Calu3 (cell line): ENCODE data around the gene EEF1AKMT3. TPM values are rescaled to one million over a fixed set of nuclear protein-coding genes. Genes with fewer than 3 reads are reported as not detected.

Experiments used
- BruUV-seq: library from RNA; stranded (reverse); fragments of 400-500 nt; replicated peaks from 2 replicates; lab custom pipeline; 2021; lab: Mats Ljungman, UMichigan
- CTCF ChIA-PET: fragments of 300-600 bp; sonication (Branson Sonifier 250); formaldehyde crosslinking; loops from one replicate; lab custom pipeline; 2022; ENCODE audit warnings: antibody characterized with exemption; lab: Charles Lee
- DNase-seq: peaks from one replicate; pipeline ENCODE4 v3.0.0; 2022
- H3K27ac Mint-ChIP-seq: one replicate; pipeline ENCODE4 v1.8.0; 2022; ENCODE audit warnings: mixed read lengths; ENCODE audit not compliant: unreplicated experiment
- H3K27me3 Mint-ChIP-seq: one replicate; pipeline ENCODE4 v1.8.0; 2022; ENCODE audit warnings: mixed read lengths; ENCODE audit not compliant: unreplicated experiment
- H3K36me3 Mint-ChIP-seq: one replicate; pipeline ENCODE4 v1.8.0; 2022; ENCODE audit warnings: mild to moderate bottlenecking, moderate library complexity, mixed read lengths; ENCODE audit not compliant: insufficient read depth, unreplicated experiment
- H3K4me1 Mint-ChIP-seq: one replicate; pipeline ENCODE4 v1.8.0; 2022; ENCODE audit warnings: mild to moderate bottlenecking, low read depth, mixed read lengths; ENCODE audit not compliant: unreplicated experiment
- H3K4me3 Mint-ChIP-seq: one replicate; pipeline ENCODE4 v1.8.0; 2022; ENCODE audit warnings: mild to moderate bottlenecking, low read depth, moderate library complexity, mixed read lengths; ENCODE audit not compliant: unreplicated experiment
- H3K9me3 Mint-ChIP-seq: one replicate; pipeline ENCODE4 v1.8.0; 2022; ENCODE audit warnings: low read depth, mixed read lengths; ENCODE audit not compliant: unreplicated experiment
- intact Hi-C: fragments of 100-400 bp; cut with micrococcal nuclease; formaldehyde crosslinking; loops from one replicate; pipeline ENCODE4 v1.10.0; 2022; ENCODE audit not compliant: unreplicated experiment
- total RNA-seq: library from RNA; stranded (reverse); gene quantifications from 2 replicates; pipeline ENCODE4 v1.2.3, GENCODE V29; 2022
- TF ChIP-seq, protein P1 (sequence below): fragments of 200-600 bp; IDR thresholded peaks from one replicate; pipeline ENCODE4 v1.8.0; 2022; ENCODE audit warnings: antibody characterized with exemption; ENCODE audit not compliant: unreplicated experiment

EEF1AKMT3 gene
- total RNA-seq, 1 experiment from 2014 or later: 8.4 TPM

DNA sequence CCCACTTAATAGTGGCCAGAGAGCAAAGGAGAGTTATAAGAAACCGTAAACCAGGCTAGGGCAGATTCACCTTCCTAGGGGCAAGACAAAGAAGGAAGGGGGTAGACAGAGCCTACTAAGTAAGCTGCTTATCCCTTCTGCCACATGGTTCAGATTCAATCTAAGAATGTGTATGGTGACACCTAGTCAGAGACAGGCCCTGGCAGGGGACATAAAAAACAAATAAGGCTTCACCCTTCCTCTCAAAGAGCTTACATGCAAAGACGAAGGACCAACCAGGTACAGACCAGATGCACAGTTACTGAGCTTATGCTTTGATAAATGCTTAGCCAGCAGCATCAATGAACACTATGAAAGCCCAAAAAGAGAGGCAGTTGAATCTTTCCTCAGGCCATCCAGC, 10.0 kb upstream of the EEF1AKMT3 start:
- Mint-ChIP-seq H3K27ac (no peak overlapping the region), H3K4me3 (no peak overlapping the region), H3K9me3 (no peaks in the 10 kb centered on the region), H3K4me1 (peaks cover 22% of the 10 kb centered on the region), H3K27me3 (peaks cover 45% of the 10 kb centered on the region), H3K36me3 (peaks cover 51% of the 10 kb centered on the region)
- BruUV-seq: no TSS peak
- DNase-seq: no peak
- TF ChIP-seq, protein P1, sequence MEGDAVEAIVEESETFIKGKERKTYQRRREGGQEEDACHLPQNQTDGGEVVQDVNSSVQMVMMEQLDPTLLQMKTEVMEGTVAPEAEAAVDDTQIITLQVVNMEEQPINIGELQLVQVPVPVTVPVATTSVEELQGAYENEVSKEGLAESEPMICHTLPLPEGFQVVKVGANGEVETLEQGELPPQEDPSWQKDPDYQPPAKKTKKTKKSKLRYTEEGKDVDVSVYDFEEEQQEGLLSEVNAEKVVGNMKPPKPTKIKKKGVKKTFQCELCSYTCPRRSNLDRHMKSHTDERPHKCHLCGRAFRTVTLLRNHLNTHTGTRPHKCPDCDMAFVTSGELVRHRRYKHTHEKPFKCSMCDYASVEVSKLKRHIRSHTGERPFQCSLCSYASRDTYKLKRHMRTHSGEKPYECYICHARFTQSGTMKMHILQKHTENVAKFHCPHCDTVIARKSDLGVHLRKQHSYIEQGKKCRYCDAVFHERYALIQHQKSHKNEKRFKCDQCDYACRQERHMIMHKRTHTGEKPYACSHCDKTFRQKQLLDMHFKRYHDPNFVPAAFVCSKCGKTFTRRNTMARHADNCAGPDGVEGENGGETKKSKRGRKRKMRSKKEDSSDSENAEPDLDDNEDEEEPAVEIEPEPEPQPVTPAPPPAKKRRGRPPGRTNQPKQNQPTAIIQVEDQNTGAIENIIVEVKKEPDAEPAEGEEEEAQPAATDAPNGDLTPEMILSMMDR: no peak
- intact Hi-C loops: no loop called here
- CTCF ChIA-PET: no interaction called here

DNA sequence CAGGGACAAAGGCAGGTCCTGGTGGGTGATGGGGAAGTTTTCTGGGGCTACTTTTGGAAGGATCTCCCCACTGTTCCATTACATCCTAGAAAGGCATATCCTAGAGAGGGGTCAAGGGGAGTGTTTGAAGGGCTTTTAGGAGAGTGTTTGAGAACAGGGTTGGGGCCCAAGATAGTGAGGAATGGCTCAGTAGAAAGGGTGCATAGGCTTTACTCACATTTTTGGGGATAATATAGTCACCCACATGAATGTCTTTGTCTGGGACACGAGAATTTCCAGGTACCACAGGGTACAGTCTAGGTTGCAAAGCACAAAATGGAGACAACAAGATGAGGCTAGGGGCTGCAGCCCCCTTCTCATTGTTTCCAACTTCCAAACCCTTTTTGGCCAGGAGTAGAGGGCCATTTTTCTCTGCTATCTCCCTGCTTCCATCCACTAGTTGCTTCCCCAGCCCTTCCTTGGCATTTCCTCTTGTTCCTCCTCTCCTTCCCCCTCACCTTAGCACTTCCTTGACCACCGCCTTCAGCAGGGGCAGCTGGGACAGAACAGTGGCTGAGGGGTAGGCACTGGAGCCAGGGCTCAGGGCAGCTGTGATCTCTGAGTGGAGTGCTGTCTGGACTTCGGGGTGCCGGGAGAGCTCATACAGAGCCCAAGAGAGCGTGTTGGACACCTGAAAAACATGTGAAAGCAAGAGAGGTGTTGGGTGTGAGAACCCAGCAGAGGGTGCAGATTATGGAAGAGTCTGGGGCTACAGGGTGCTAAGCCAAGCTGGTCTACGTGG, 8.3 kb upstream of the EEF1AKMT3 start:
- peaks cover 22% of the 10 kb centered on the region for H3K4me1 Mint-ChIP-seq
- intact Hi-C loops: no loop called here
- H3K36me3 Mint-ChIP-seq: peaks cover 48% of the 10 kb centered on the region
- no TSS peak for BruUV-seq
- no peaks in the 10 kb centered on the region for H3K9me3 Mint-ChIP-seq
- H3K27ac Mint-ChIP-seq: no peak overlapping the region
- DNase-seq: no peak
- TF ChIP-seq, protein P1: no peak
- H3K4me3 Mint-ChIP-seq: peak overlapping the region; percentile 81
- H3K27me3 Mint-ChIP-seq: peaks cover 45% of the 10 kb centered on the region
- CTCF ChIA-PET: interaction anchor here (0.9 kb wide), 1 partner anchor 20 kb away, joined by 3 read pairs; the partner anchor contains the start of gene TSPAN31

DNA sequence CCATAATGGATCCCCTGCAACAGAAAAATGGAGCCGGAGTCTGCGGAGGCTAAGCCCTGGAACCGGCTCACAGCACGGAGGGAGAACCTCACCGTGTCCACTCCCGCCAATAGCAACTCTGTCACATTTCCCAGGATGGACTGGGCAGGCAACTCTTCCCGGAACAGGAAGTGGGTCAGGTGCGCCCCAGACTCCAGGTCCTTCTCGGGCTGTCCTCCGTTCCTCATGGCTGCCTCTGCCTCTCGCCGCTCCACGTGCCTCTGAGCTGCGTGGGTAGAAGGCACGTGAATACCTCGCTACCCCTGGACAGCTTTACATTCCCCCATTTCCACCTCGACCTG, 7.8 kb upstream of the EEF1AKMT3 start:
- Mint-ChIP-seq H3K27ac (no peak overlapping the region), H3K9me3 (no peaks in the 10 kb centered on the region), H3K4me3 (peak overlapping the region; percentile 81), H3K36me3 (peaks cover 42% of the 10 kb centered on the region), H3K4me1 (peaks cover 22% of the 10 kb centered on the region), H3K27me3 (peaks cover 45% of the 10 kb centered on the region)
- CTCF ChIA-PET: interaction anchor here (0.8 to 0.9 kb wide), 2 partner anchors 20 to 56 kb away, joined by 3 read pairs; partner anchors contain the start of gene TSPAN31
- no TSS peak for BruUV-seq
- intact Hi-C loops: no loop called here
- peak; percentile 32 for DNase-seq
- TF ChIP-seq, protein P1: no peak

DNA sequence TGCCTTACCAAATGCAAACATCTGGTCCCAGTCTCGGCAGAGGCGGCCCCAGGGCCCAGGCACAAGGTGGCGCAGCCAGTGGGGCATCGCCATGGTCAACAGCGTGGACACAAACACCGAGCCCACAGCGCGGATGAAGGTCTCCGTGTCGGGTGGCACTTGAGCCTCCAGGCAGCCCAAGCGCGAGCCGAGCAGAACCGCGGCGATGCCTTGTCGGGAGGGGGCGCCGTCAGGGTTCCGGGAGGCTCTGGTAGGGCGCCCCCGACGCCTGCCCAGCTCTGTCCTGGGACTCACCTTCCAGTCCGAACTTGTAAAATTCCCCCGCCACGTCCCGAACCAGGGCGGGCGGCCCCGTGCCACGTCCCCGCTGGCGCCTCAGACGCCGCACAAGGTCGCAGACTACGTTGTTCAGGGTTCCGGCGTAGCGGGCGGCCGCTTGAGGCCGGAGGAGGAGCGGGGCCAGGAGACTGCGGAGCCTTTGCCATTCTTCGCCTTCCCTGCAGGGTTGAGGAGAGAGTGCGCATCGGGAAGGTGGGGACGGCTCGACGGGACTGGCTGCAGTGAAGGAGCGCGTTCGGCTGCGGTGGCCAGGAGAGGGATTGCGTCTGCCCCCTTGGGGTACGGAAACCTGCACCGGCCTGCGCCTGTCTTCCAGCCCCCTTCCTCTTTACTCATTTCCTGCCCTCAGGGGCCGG, 7.3 kb upstream of the EEF1AKMT3 start:
- peak overlapping the region; percentile 20 for H3K27ac Mint-ChIP-seq
- no TSS peak for BruUV-seq
- TF ChIP-seq, protein P1: peak; percentile 42
- DNase-seq: peak; percentile 68
- peak overlapping the region; percentile 81 for H3K4me3 Mint-ChIP-seq
- CTCF ChIA-PET: interaction anchor here (0.6 to 1.7 kb wide), 4 partner anchors 9 to 1665 kb away, joined by 3 to 9 read pairs (median 5); partner anchors contain the start of gene TSPAN31
- intact Hi-C loops: no loop called here
- peaks cover 45% of the 10 kb centered on the region for H3K27me3 Mint-ChIP-seq
- peaks cover 22% of the 10 kb centered on the region for H3K4me1 Mint-ChIP-seq
- H3K9me3 Mint-ChIP-seq: no peaks in the 10 kb centered on the region
- peaks cover 37% of the 10 kb centered on the region for H3K36me3 Mint-ChIP-seq
